ENCODE measurements around the gene SMCO4. TPM values are rescaled to one million over a fixed set of nuclear protein-coding genes. Genes with fewer than 3 reads are reported as not detected.

The SMCO4 gene
- polyA plus RNA-seq, 1 donor from 2014 or later: 8.0 TPM

- Mint-ChIP-seq H3K4me1 (peaks cover 0 to 5% (median 0%) of the 10 kb centered on the region in 3 donors), H3K27ac (no peak overlapping the region), H3K27me3 (no peaks in the 10 kb centered on the region), H3K9me3 (no peaks in the 10 kb centered on the region), H3K4me3 (no peak overlapping the region), H3K36me3 (peaks cover 13% of the 10 kb centered on the region)
These were observed 50.5 kb downstream of the SMCO4 start for GRCh38 chr11:93492464-93493251.

GRCh38 chr11:93491973-93492372, 51.2 kb downstream of the SMCO4 start:
- Mint-ChIP-seq H3K4me1 (peaks cover 0 to 5% (median 0%) of the 10 kb centered on the region in 3 donors), H3K36me3 (peaks cover 13% of the 10 kb centered on the region), H3K27ac (no peak overlapping the region), H3K4me3 (no peak overlapping the region), H3K27me3 (no peaks in the 10 kb centered on the region), H3K9me3 (no peaks in the 10 kb centered on the region)

GRCh38 chr11:93490996-93491618, 52.1 kb downstream of the SMCO4 start:
- Mint-ChIP-seq H3K4me3 (no peak overlapping the region), H3K4me1 (peaks cover 0 to 5% (median 0%) of the 10 kb centered on the region in 3 donors), H3K27me3 (no peaks in the 10 kb centered on the region), H3K27ac (no peak overlapping the region), H3K36me3 (peaks cover 13% of the 10 kb centered on the region), H3K9me3 (no peaks in the 10 kb centered on the region)

GRCh38 chr11:93489841-93490240, 53.4 kb downstream of the SMCO4 start:
- no peaks in the 10 kb centered on the region for H3K27me3 Mint-ChIP-seq
- H3K27ac Mint-ChIP-seq: no peak overlapping the region
- H3K36me3 Mint-ChIP-seq: peaks cover 4% of the 10 kb centered on the region
- peaks cover 0 to 5% (median 0%) of the 10 kb centered on the region in 3 donors for H3K4me1 Mint-ChIP-seq
- no peak overlapping the region for H3K4me3 Mint-ChIP-seq
- no peaks in the 10 kb centered on the region for H3K9me3 Mint-ChIP-seq

GRCh38 chr11:93487032-93487483, 56.1 kb downstream of the SMCO4 start:
- no peak overlapping the region for H3K4me3 Mint-ChIP-seq
- no peak overlapping the region for H3K27ac Mint-ChIP-seq
- peaks cover 3% of the 10 kb centered on the region for H3K36me3 Mint-ChIP-seq
- no peaks in the 10 kb centered on the region for H3K9me3 Mint-ChIP-seq
- no peaks in the 10 kb centered on the region for H3K27me3 Mint-ChIP-seq
- no peaks in the 10 kb centered on the region for H3K4me1 Mint-ChIP-seq

- Mint-ChIP-seq H3K9me3 (no peaks in the 10 kb centered on the region), H3K36me3 (peaks cover 3% of the 10 kb centered on the region), H3K4me1 (no peaks in the 10 kb centered on the region), H3K4me3 (no peak overlapping the region), H3K27me3 (no peaks in the 10 kb centered on the region), H3K27ac (no peak overlapping the region)
These were observed 57.2 kb downstream of the SMCO4 start for GRCh38 chr11:93485983-93486382.

GRCh38 chr11:93484716-93485115, 58.5 kb downstream of the SMCO4 start:
- H3K4me3 Mint-ChIP-seq: no peak overlapping the region
- H3K27me3 Mint-ChIP-seq: no peaks in the 10 kb centered on the region
- H3K4me1 Mint-ChIP-seq: no peaks in the 10 kb centered on the region
- no peaks in the 10 kb centered on the region for H3K36me3 Mint-ChIP-seq
- H3K9me3 Mint-ChIP-seq: no peaks in the 10 kb centered on the region
- no peak overlapping the region for H3K27ac Mint-ChIP-seq

GRCh38 chr11:93482556-93482955, 60.6 kb downstream of the SMCO4 start:
- Mint-ChIP-seq H3K4me3 (no peak overlapping the region), H3K27ac (no peak overlapping the region), H3K9me3 (no peaks in the 10 kb centered on the region), H3K4me1 (no peaks in the 10 kb centered on the region), H3K36me3 (peaks cover 4% of the 10 kb centered on the region), H3K27me3 (no peaks in the 10 kb centered on the region)

- Mint-ChIP-seq H3K4me3 (no peak overlapping the region), H3K27me3 (no peaks in the 10 kb centered on the region), H3K4me1 (no peaks in the 10 kb centered on the region), H3K9me3 (no peaks in the 10 kb centered on the region), H3K27ac (no peak overlapping the region), H3K36me3 (peaks cover 4% of the 10 kb centered on the region)
These were observed 61.5 kb downstream of the SMCO4 start for GRCh38 chr11:93481696-93482095.

GRCh38 chr11:93481279-93481678, 61.9 kb downstream of the SMCO4 start:
- H3K4me3 Mint-ChIP-seq: no peak overlapping the region
- peaks cover 8% of the 10 kb centered on the region for H3K36me3 Mint-ChIP-seq
- no peaks in the 10 kb centered on the region for H3K4me1 Mint-ChIP-seq
- H3K27me3 Mint-ChIP-seq: no peaks in the 10 kb centered on the region
- H3K9me3 Mint-ChIP-seq: no peaks in the 10 kb centered on the region
- H3K27ac Mint-ChIP-seq: no peak overlapping the region

- H3K4me3 Mint-ChIP-seq: no peak overlapping the region
- no peak overlapping the region for H3K27ac Mint-ChIP-seq
- H3K27me3 Mint-ChIP-seq: no peaks in the 10 kb centered on the region
These were observed 62.4 kb downstream of the SMCO4 start for GRCh38 chr11:93480756-93481155.

GRCh38 chr11:93480256-93480655, 62.9 kb downstream of the SMCO4 start:
- no peaks in the 10 kb centered on the region for H3K27me3 Mint-ChIP-seq
- H3K36me3 Mint-ChIP-seq: peaks cover 8% of the 10 kb centered on the region
- H3K4me3 Mint-ChIP-seq: no peak overlapping the region
- no peaks in the 10 kb centered on the region for H3K9me3 Mint-ChIP-seq
- no peak overlapping the region for H3K27ac Mint-ChIP-seq
- H3K4me1 Mint-ChIP-seq: no peaks in the 10 kb centered on the region

More at GRCh38 chr11:93480756-93481155, 62.4 kb downstream of the SMCO4 start:
- H3K4me1 Mint-ChIP-seq: no peaks in the 10 kb centered on the region
- peaks cover 8% of the 10 kb centered on the region for H3K36me3 Mint-ChIP-seq
- H3K9me3 Mint-ChIP-seq: no peaks in the 10 kb centered on the region

- no peaks in the 10 kb centered on the region for H3K4me1 Mint-ChIP-seq
- no peaks in the 10 kb centered on the region for H3K27me3 Mint-ChIP-seq
- no peak overlapping the region for H3K4me3 Mint-ChIP-seq
- H3K36me3 Mint-ChIP-seq: peaks cover 8% of the 10 kb centered on the region
- H3K27ac Mint-ChIP-seq: no peak overlapping the region
- no peaks in the 10 kb centered on the region for H3K9me3 Mint-ChIP-seq
These were observed 64.3 kb downstream of the SMCO4 start for GRCh38 chr11:93478841-93479240.

GRCh38 chr11:93477684-93478234, 65.4 kb downstream of the SMCO4 start:
- no peaks in the 10 kb centered on the region for H3K27me3 Mint-ChIP-seq
- peaks cover 0 to 2% (median 1%) of the 10 kb centered on the region in 3 donors for H3K4me1 Mint-ChIP-seq
- no peak overlapping the region for H3K4me3 Mint-ChIP-seq
- no peaks in the 10 kb centered on the region for H3K9me3 Mint-ChIP-seq
- peaks cover 11% of the 10 kb centered on the region for H3K36me3 Mint-ChIP-seq
- no peak overlapping the region for H3K27ac Mint-ChIP-seq

- no peak overlapping the region for H3K27ac Mint-ChIP-seq
- no peak overlapping the region for H3K4me3 Mint-ChIP-seq
- H3K36me3 Mint-ChIP-seq: peaks cover 11% of the 10 kb centered on the region
- H3K27me3 Mint-ChIP-seq: no peaks in the 10 kb centered on the region
- peaks cover 0 to 2% (median 1%) of the 10 kb centered on the region in 3 donors for H3K4me1 Mint-ChIP-seq
- no peaks in the 10 kb centered on the region for H3K9me3 Mint-ChIP-seq
These were observed 66.4 kb downstream of the SMCO4 start for GRCh38 chr11:93476796-93477195.

All from IgD-negative memory B cell (primary cell).